ENCODE data around the gene DEFB112. TPM values are rescaled to one million over a fixed set of nuclear protein-coding genes. Genes with fewer than 3 reads are reported as not detected.
A peak's percentile ranks its signal among the peaks of the same experiment; 100 is the strongest.

The DEFB112 gene
- total RNA-seq, 1 donor from 2014 or later, result not detected

GRCh38 chr6:50047026-50047425 is 2.7 kb downstream of the DEFB112 start:
- no peak overlapping the region for H3K4me3 Mint-ChIP-seq (ENCODE audit: unreplicated experiment)
- no peak overlapping the region for H3K27ac Mint-ChIP-seq (ENCODE audit: unreplicated experiment)
- peak; percentile 62 for DNase-seq (ENCODE audit: low spot score)
- no peaks in the 10 kb centered on the region for H3K4me1 Mint-ChIP-seq (ENCODE audit: low read depth)
- no peak for TF ChIP-seq CTCF (IDR thresholded peaks at IDR 0.05)
- peaks cover 10% of the 10 kb centered on the region for H3K27me3 Mint-ChIP-seq (ENCODE audit: low read depth)
- H3K9me3 Mint-ChIP-seq (ENCODE audit: low read depth), result no peaks in the 10 kb centered on the region
- no peaks in the 10 kb centered on the region for H3K36me3 Mint-ChIP-seq (ENCODE audit: low read depth)

- no peak for DNase-seq (ENCODE audit: low spot score)
- Mint-ChIP-seq H3K36me3 (ENCODE audit: low read depth) (no peaks in the 10 kb centered on the region), H3K27ac (ENCODE audit: unreplicated experiment) (no peak overlapping the region), H3K9me3 (ENCODE audit: low read depth) (peaks cover 3% of the 10 kb centered on the region), H3K27me3 (ENCODE audit: low read depth) (peaks cover 18% of the 10 kb centered on the region), H3K4me3 (ENCODE audit: unreplicated experiment) (no peak overlapping the region), H3K4me1 (ENCODE audit: low read depth) (no peaks in the 10 kb centered on the region)
- TF ChIP-seq CTCF (IDR thresholded peaks at IDR 0.05), result peak; percentile 39
Observed at GRCh38 chr6:50030777-50031562, 18.8 kb downstream of the DEFB112 start.

- DNase-seq (ENCODE audit: low spot score), result peak; percentile 73
- TF ChIP-seq CTCF (IDR thresholded peaks at IDR 0.05), result no peak
- Mint-ChIP-seq H3K36me3 (ENCODE audit: low read depth) (no peaks in the 10 kb centered on the region), H3K27me3 (ENCODE audit: low read depth) (peaks cover 18% of the 10 kb centered on the region), H3K4me3 (ENCODE audit: unreplicated experiment) (no peak overlapping the region), H3K27ac (ENCODE audit: unreplicated experiment) (no peak overlapping the region), H3K4me1 (ENCODE audit: low read depth) (no peaks in the 10 kb centered on the region), H3K9me3 (ENCODE audit: low read depth) (peaks cover 3% of the 10 kb centered on the region)
Observed at GRCh38 chr6:50030350-50030749, 19.4 kb downstream of the DEFB112 start.

- H3K9me3 Mint-ChIP-seq (ENCODE audit: low read depth), result peaks cover 3% of the 10 kb centered on the region
Observed at GRCh38 chr6:50025258-50025657, 24.5 kb downstream of the DEFB112 start.

GRCh38 chr6:50021894-50022293 is 27.8 kb downstream of the DEFB112 start, which contains the start of gene DEFB110:
TSS of gene DEFB110 (minus strand) at chr6:50021994. CDS start at chr6:50021935, 59 bp downstream.
- peaks cover 2% of the 10 kb centered on the region for H3K27me3 Mint-ChIP-seq (ENCODE audit: low read depth)
- no peaks in the 10 kb centered on the region for H3K9me3 Mint-ChIP-seq (ENCODE audit: low read depth)
- no peak for TF ChIP-seq CTCF (IDR thresholded peaks at IDR 0.05)
- no peaks in the 10 kb centered on the region for H3K36me3 Mint-ChIP-seq (ENCODE audit: low read depth)
- H3K4me1 Mint-ChIP-seq (ENCODE audit: low read depth), result no peaks in the 10 kb centered on the region
- no peak for DNase-seq (ENCODE audit: low spot score)
- no peak within 1 kb of the TSS for H3K4me3 Mint-ChIP-seq (ENCODE audit: unreplicated experiment)
- no peak within 1 kb of the TSS for H3K27ac Mint-ChIP-seq (ENCODE audit: unreplicated experiment)

More at GRCh38 chr6:50025258-50025657, 24.5 kb downstream of the DEFB112 start:
- no peak for DNase-seq (ENCODE audit: low spot score)
- H3K36me3 Mint-ChIP-seq (ENCODE audit: low read depth), result no peaks in the 10 kb centered on the region
- TF ChIP-seq CTCF (IDR thresholded peaks at IDR 0.05), result no peak
- H3K4me3 Mint-ChIP-seq (ENCODE audit: unreplicated experiment), result no peak overlapping the region
- H3K4me1 Mint-ChIP-seq (ENCODE audit: low read depth), result no peaks in the 10 kb centered on the region
- peaks cover 5% of the 10 kb centered on the region for H3K27me3 Mint-ChIP-seq (ENCODE audit: low read depth)
- H3K27ac Mint-ChIP-seq (ENCODE audit: unreplicated experiment), result no peak overlapping the region
